Tibial nerve (tissue), 4 donors: ENCODE data around the gene NOS3. TPM values are rescaled to one million over a fixed set of nuclear protein-coding genes. Genes with fewer than 3 reads are reported as not detected.

Source experiments
- DNase-seq, 2 donors: peaks; one replicate each; pipeline ENCODE4 v3.0.0-alpha.2; 2019; ENCODE audit warnings: low spot score in 2 of 2
- H3K27ac ChIP-seq, 4 donors: fragments of 200-600 bp; sonication (generic) in 3 of 4; one replicate each; pipeline ENCODE4 v1.5.1; 2017 to 2019; ENCODE audit warnings: mild to moderate bottlenecking in 1 of 4
- H3K27me3 ChIP-seq, 2 donors: fragments of 200-600 bp; sonication (generic) in 1 of 2; one replicate each; pipeline versions ENCODE4 v1.5.1 to v1.6.0; 2017 to 2019
- H3K36me3 ChIP-seq, 3 donors: fragments of 200-600 bp; sonication (generic); one replicate each; pipeline ENCODE4 v1.5.1; 2018 to 2019
- H3K4me1 ChIP-seq, 4 donors: fragments of 200-600 bp; sonication (generic) in 3 of 4; one replicate each; pipeline ENCODE4 v1.5.1; 2017 to 2019
- H3K4me3 ChIP-seq, 4 donors: fragments of 200-600 bp; sonication (generic) in 3 of 4; one replicate each; pipeline ENCODE4 v1.5.1; 2017 to 2019; ENCODE audit warnings: mild to moderate bottlenecking in 1 of 4, moderate library complexity in 1 of 4
- H3K9me3 ChIP-seq, 4 donors: fragments of 200-600 bp; sonication (generic) in 3 of 4; one replicate each; pipeline ENCODE4 v1.5.1; 2017 to 2019
- CTCF ChIP-seq, 5 experiments: fragments of 200-600 bp in 3 of 5; fragments of 450-650 bp in 2 of 5; sonication (generic) in 3 of 5; IDR thresholded peaks; one replicate each; pipeline ENCODE4 v1.5.1; 2016 to 2019; ENCODE audit warnings: antibody characterized with exemption in 5 of 5, mild to moderate bottlenecking in 3 of 5, moderate library complexity in 2 of 5
- EP300 ChIP-seq, 2 donors: sonication (generic); formaldehyde crosslinking; IDR thresholded peaks; one replicate each; pipeline ENCODE4 v1.6.1; 2017; ENCODE audit warnings: antibody characterized with exemption in 2 of 2, mild to moderate bottlenecking in 1 of 2
- POLR2A ChIP-seq, 2 donors: fragments of 450-650 bp; IDR thresholded peaks; one replicate each; pipeline ENCODE4 v1.6.1; 2017; ENCODE audit warnings: antibody characterized with exemption in 2 of 2, mild to moderate bottlenecking in 2 of 2, moderate library complexity in 2 of 2
- WGBS, 2 donors: methylation state at CpG; one replicate each; pipeline ENCODE4 v1.1.5; 2018; 5-methylcytosine and 5-hydroxymethylcytosine counted together
- total RNA-seq, 4 donors: library from RNA; depleted of rRNA; stranded (reverse); fragments of >200 nt; gene quantifications; one replicate each; pipeline ENCODE4 v1.1.0, GENCODE V29; 2016

NOS3 gene
- total RNA-seq, result 10 to 100 TPM; 20.3 to 38.1 (median 23.8) TPM

- no peak for DNase-seq
- H3K4me3 ChIP-seq, result no peak within 1 kb of the TSS
- H3K27me3 ChIP-seq, result peaks cover 0 to 35% of the 10 kb centered on the region in 2 donors
- no peak within 1 kb of the TSS for H3K27ac ChIP-seq
- WGBS, 2 donors, result 81 to 88% methylated on average over 12 of the region's 12 CpGs
- peaks cover 0 to 5% (median 0%) of the 10 kb centered on the region in 4 donors for H3K9me3 ChIP-seq
- peaks cover 0 to 27% (median 4%) of the 10 kb centered on the region in 4 donors for H3K4me1 ChIP-seq
- TF ChIP-seq POLR2A (IDR thresholded peaks at IDR 0.05) (no peak), EP300 (IDR thresholded peaks at IDR 0.05) (no peak), CTCF (IDR thresholded peaks at IDR 0.05) (no peak)
- no peaks in the 10 kb centered on the region for H3K36me3 ChIP-seq
Measured at GRCh38 chr7:150990416-150991186, at the start of gene NOS3. Gene NOS3, plus strand, starts transcription at chr7:150991017. Its CDS starts 2,787 bp downstream, at chr7:150993804.

- Histone ChIP-seq H3K9me3 (no peaks in the 10 kb centered on the region), H3K4me3 (no peak overlapping the region), H3K27me3 (peaks cover 0 to 8% of the 10 kb centered on the region in 2 donors), H3K36me3 (no peaks in the 10 kb centered on the region), H3K27ac (no peak overlapping the region), H3K4me1 (peaks cover 0 to 25% (median 11%) of the 10 kb centered on the region in 4 donors)
- DNase-seq, result no peak
- WGBS, 2 donors, result 88 to 92% methylated on average over 15 of the region's 15 CpGs
- TF ChIP-seq POLR2A (IDR thresholded peaks at IDR 0.05) (no peak), EP300 (IDR thresholded peaks at IDR 0.05) (no peak), CTCF (IDR thresholded peaks at IDR 0.05) (no peak)
Measured at GRCh38 chr7:150941351-150942000, 49.3 kb upstream of the NOS3 start.

- H3K36me3 ChIP-seq, result no peaks in the 10 kb centered on the region
- H3K4me3 ChIP-seq, result no peak overlapping the region
- H3K9me3 ChIP-seq, result no peaks in the 10 kb centered on the region
- peak in 1 of 2 donors; percentile 5 for DNase-seq
- no peak overlapping the region for H3K27ac ChIP-seq
- TF ChIP-seq CTCF (IDR thresholded peaks at IDR 0.05) (no peak), EP300 (IDR thresholded peaks at IDR 0.05) (no peak), POLR2A (IDR thresholded peaks at IDR 0.05) (no peak)
- H3K27me3 ChIP-seq, result peaks cover 0 to 13% of the 10 kb centered on the region in 2 donors
- H3K4me1 ChIP-seq, result peaks cover 0 to 29% (median 12%) of the 10 kb centered on the region in 4 donors
- 52 to 57% methylated on average over 12 to 14 of the region's 14 CpGs for WGBS, 2 donors
Measured at GRCh38 chr7:150942001-150942590, 48.7 kb upstream of the NOS3 start.

- H3K4me1 ChIP-seq, result peaks cover 0 to 32% (median 18%) of the 10 kb centered on the region in 4 donors
- H3K4me3 ChIP-seq, result no peak overlapping the region
- peaks cover 0 to 20% of the 10 kb centered on the region in 2 donors for H3K27me3 ChIP-seq
- TF ChIP-seq EP300 (IDR thresholded peaks at IDR 0.05) (no peak), CTCF (IDR thresholded peaks at IDR 0.05) (no peak), POLR2A (IDR thresholded peaks at IDR 0.05) (no peak)
- DNase-seq, result peak in 1 of 2 donors; percentile 5
- H3K36me3 ChIP-seq, result no peaks in the 10 kb centered on the region
- no peaks in the 10 kb centered on the region for H3K9me3 ChIP-seq
- WGBS, 2 donors, result 81 to 88% methylated on average over 11 to 13 of the region's 13 CpGs
- no peak overlapping the region for H3K27ac ChIP-seq
Measured at GRCh38 chr7:150942591-150943452, 48.0 kb upstream of the NOS3 start.
